ENCODE measurements around the gene CA4.

Gene CA4

DNA sequence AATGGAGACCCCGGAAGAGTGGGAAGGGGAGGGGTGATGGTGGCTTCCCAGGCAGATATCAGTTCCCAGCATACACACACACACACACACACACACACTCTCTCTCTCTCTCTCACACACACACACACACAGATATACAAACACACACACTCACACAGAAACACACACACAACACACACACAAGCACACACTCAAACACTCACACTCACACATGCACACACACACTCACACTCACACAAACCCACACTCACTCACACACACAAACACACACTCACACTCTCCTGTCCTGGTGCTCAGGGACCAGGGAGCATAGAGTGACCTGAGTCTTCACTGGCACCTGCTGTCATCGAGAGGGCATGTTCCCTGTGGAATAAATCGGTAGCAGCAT, 5.6 kb downstream of the CA4 start (continued):
- TF ChIP-seq IKZF3 (tag by site-specific recombination; IDR thresholded peaks at IDR 0.05) (no peak), ZNF16 (tag by site-specific recombination; IDR thresholded peaks at IDR 0.05; ENCODE audit: low read depth) (no peak), ZNF423 (tag by site-specific recombination; IDR thresholded peaks at IDR 0.05) (no peak), ZBTB48 (tag by site-specific recombination; IDR thresholded peaks at IDR 0.05) (peak; percentile 79), ZNF510 (tag by site-specific recombination; IDR thresholded peaks at IDR 0.05; ENCODE audit: insufficient replicate concordance) (no peak), MYNN (tag by site-specific recombination; IDR thresholded peaks at IDR 0.05; ENCODE audit: borderline replicate concordance) (0 out of 2 replicates have a peak, but pooled peaks have one; percentile 35), ZNF626 (tag by site-specific recombination; IDR thresholded peaks at IDR 0.05) (no peak), ZNF140 (tag by site-specific recombination; IDR thresholded peaks at IDR 0.05) (no peak), ZNF747 (tag by site-specific recombination; IDR thresholded peaks at IDR 0.05) (no peak), ZFP41 (tag by site-specific recombination; IDR thresholded peaks at IDR 0.05; ENCODE audit: borderline replicate concordance) (no peak), ZIC2 (tag by site-specific recombination; IDR thresholded peaks at IDR 0.05) (no peak; the same call in 1 of the 2 replicates), ZNF623 (tag by site-specific recombination; IDR thresholded peaks at IDR 0.05) (no peak), ZNF549 (tag by site-specific recombination; IDR thresholded peaks at IDR 0.05) (no peak), ZNF677 (tag by site-specific recombination; IDR thresholded peaks at IDR 0.05) (no peak), ZNF155 (tag by site-specific recombination; IDR thresholded peaks at IDR 0.05) (no peak), ZNF600 (tag by site-specific recombination; IDR thresholded peaks at IDR 0.05) (no peak), ZNF404 (tag by site-specific recombination; IDR thresholded peaks at IDR 0.05) (no peak), HOXA7 (CRISPR knock-in tag; IDR thresholded peaks at IDR 0.05; ENCODE audit: borderline replicate concordance) (no peak), ZNF221 (tag by site-specific recombination; IDR thresholded peaks at IDR 0.05; ENCODE audit: borderline replicate concordance) (no peak), ZSCAN16 (tag by site-specific recombination; IDR thresholded peaks at IDR 0.05) (no peak), ZNF157 (tag by site-specific recombination; IDR thresholded peaks at IDR 0.05) (no peak), ZNF394 (tag by site-specific recombination; IDR thresholded peaks at IDR 0.05; ENCODE audit: borderline replicate concordance) (no peak), ZNF501 (tag by site-specific recombination; IDR thresholded peaks at IDR 0.05) (no peak), ZNF138 (tag by site-specific recombination; IDR thresholded peaks at IDR 0.05; ENCODE audit: borderline replicate concordance) (no peak), MEIS1 (CRISPR knock-in tag; IDR thresholded peaks at IDR 0.05; ENCODE audit: borderline replicate concordance) (no peak), HOXC10 (CRISPR knock-in tag; IDR thresholded peaks at IDR 0.05) (no peak)
- TF ChIP-seq, protein P1, sequence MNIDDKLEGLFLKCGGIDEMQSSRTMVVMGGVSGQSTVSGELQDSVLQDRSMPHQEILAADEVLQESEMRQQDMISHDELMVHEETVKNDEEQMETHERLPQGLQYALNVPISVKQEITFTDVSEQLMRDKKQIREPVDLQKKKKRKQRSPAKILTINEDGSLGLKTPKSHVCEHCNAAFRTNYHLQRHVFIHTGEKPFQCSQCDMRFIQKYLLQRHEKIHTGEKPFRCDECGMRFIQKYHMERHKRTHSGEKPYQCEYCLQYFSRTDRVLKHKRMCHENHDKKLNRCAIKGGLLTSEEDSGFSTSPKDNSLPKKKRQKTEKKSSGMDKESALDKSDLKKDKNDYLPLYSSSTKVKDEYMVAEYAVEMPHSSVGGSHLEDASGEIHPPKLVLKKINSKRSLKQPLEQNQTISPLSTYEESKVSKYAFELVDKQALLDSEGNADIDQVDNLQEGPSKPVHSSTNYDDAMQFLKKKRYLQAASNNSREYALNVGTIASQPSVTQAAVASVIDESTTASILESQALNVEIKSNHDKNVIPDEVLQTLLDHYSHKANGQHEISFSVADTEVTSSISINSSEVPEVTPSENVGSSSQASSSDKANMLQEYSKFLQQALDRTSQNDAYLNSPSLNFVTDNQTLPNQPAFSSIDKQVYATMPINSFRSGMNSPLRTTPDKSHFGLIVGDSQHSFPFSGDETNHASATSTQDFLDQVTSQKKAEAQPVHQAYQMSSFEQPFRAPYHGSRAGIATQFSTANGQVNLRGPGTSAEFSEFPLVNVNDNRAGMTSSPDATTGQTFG (tag by site-specific recombination; IDR thresholded peaks at IDR 0.05; ENCODE audit: borderline replicate concordance), result peak; percentile 93
- TF ChIP-seq, protein P2, sequence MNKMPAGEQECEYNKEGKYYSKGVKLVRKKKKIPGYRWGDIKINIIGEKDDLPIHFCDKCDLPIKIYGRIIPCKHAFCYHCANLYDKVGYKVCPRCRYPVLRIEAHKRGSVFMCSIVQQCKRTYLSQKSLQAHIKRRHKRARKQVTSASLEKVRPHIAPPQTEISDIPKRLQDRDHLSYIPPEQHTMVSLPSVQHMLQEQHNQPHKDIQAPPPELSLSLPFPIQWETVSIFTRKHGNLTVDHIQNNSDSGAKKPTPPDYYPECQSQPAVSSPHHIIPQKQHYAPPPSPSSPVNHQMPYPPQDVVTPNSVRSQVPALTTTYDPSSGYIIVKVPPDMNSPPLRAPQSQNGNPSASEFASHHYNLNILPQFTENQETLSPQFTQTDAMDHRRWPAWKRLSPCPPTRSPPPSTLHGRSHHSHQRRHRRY (tag by site-specific recombination; IDR thresholded peaks at IDR 0.05), result no peak
- TF ChIP-seq, protein P3, sequence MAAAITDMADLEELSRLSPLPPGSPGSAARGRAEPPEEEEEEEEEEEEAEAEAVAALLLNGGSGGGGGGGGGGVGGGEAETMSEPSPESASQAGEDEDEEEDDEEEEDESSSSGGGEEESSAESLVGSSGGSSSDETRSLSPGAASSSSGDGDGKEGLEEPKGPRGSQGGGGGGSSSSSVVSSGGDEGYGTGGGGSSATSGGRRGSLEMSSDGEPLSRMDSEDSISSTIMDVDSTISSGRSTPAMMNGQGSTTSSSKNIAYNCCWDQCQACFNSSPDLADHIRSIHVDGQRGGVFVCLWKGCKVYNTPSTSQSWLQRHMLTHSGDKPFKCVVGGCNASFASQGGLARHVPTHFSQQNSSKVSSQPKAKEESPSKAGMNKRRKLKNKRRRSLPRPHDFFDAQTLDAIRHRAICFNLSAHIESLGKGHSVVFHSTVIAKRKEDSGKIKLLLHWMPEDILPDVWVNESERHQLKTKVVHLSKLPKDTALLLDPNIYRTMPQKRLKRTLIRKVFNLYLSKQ (tag by site-specific recombination; IDR thresholded peaks at IDR 0.05; ENCODE audit: borderline replicate concordance), result no peak; the same call in 1 of the 2 replicates
- TF ChIP-seq, protein P4, sequence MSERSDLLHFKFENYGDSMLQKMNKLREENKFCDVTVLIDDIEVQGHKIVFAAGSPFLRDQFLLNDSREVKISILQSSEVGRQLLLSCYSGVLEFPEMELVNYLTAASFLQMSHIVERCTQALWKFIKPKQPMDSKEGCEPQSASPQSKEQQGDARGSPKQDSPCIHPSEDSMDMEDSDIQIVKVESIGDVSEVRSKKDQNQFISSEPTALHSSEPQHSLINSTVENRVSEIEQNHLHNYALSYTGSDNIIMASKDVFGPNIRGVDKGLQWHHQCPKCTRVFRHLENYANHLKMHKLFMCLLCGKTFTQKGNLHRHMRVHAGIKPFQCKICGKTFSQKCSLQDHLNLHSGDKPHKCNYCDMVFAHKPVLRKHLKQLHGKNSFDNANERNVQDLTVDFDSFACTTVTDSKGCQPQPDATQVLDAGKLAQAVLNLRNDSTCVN (tag by site-specific recombination; optimal IDR thresholded peaks at IDR 0.05), result no peak
- TF ChIP-seq, protein P5, sequence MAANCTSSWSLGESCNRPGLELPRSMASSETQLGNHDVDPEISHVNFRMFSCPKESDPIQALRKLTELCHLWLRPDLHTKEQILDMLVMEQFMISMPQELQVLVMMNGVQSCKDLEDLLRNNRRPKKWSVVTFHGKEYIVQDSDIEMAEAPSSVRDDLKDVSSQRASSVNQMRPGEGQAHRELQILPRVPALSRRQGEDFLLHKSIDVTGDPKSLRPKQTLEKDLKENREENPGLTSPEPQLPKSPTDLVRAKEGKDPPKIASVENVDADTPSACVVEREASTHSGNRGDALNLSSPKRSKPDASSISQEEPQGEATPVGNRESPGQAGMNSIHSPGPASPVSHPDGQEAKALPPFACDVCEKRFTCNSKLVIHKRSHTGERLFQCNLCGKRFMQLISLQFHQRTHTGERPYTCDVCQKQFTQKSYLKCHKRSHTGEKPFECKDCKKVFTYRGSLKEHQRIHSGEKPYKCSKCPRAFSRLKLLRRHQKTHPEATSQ (tag by site-specific recombination; IDR thresholded peaks at IDR 0.05), result no peak
- TF ChIP-seq, protein P6, sequence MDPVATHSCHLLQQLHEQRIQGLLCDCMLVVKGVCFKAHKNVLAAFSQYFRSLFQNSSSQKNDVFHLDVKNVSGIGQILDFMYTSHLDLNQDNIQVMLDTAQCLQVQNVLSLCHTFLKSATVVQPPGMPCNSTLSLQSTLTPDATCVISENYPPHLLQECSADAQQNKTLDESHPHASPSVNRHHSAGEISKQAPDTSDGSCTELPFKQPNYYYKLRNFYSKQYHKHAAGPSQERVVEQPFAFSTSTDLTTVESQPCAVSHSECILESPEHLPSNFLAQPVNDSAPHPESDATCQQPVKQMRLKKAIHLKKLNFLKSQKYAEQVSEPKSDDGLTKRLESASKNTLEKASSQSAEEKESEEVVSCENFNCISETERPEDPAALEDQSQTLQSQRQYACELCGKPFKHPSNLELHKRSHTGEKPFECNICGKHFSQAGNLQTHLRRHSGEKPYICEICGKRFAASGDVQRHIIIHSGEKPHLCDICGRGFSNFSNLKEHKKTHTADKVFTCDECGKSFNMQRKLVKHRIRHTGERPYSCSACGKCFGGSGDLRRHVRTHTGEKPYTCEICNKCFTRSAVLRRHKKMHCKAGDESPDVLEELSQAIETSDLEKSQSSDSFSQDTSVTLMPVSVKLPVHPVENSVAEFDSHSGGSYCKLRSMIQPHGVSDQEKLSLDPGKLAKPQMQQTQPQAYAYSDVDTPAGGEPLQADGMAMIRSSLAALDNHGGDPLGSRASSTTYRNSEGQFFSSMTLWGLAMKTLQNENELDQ (tag by site-specific recombination; IDR thresholded peaks at IDR 0.05; ENCODE audit: low read depth), result no peak

All from HEK293 (cell line).